Stimulated activated CD8-positive, alpha-beta memory T cell treated with anti-CD3 and anti-CD28 coated beads, Interleukin-7, amount 100 ng/mL, for 48 hours (primary cell): ENCODE results near the gene CHAMP1.
"Not testable (repeated sequence)": the region's sequence is repeated elsewhere in the genome, so short reads cannot be mapped to it uniquely, and the experiment has no call there.

Experiments
- DNase-seq, 2 donors: peaks; one replicate each; pipeline ENCODE4 v3.0.0-alpha.2; 2020; ENCODE audit warnings: low read depth in 1 of 2; ENCODE audit errors: extremely low read depth in 1 of 2

Gene CHAMP1

DNA sequence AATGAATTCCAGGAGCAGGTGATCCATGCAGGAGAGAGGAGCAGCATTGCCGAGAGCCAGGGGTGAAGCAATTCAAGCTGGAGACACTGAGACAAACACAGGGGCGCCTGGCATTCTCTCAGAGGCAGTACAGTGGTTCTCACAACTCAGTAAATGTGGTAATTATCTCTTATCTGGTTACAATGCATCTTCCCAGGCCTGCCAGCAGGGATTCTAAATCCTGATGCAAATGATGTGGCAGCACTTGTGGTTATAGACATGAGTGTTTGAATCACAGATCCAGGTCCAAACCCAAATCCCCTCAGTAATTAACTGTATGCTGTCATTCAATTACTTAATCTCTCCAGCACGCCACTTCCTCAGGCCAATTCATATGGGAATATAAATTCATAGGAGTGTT is 19.6 kb downstream of the CHAMP1 start:
- not testable (repeated sequence) for DNase-seq

DNA sequence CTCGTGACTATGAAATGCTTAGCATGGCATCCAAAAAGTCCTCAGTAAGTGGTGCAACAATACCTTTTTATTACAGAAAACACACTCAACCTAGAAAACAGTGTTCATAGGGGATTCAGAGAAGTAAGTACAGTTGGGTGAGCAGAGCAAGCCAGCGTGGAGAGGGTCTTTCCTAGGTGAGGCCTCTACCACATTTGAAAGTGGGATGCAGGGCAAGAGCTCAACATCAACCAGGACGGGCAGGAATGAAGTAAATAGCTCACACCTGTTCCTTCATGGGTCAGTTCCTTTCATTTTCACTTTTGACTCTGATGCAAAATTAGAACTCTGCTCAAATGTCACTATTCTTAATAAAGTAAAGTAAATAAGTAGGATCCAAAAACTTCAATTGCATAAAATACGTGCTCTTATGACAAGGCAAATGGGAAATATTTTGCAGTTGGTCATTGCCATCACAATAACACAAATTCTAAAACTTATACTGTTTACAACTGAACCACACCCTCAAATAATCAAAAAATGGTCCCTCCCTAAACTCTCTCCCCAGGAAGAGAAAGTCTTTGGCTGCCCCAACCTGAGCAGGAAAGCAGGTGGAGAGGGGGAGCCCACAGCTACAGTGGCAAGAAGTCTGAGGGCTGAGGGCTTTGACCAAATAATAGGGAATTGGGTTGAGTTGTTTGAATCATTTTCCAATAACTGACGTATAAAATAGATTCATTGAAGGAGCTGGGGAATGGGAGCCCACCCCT is 20.2 kb downstream of the CHAMP1 start:
- no peak for DNase-seq

DNA sequence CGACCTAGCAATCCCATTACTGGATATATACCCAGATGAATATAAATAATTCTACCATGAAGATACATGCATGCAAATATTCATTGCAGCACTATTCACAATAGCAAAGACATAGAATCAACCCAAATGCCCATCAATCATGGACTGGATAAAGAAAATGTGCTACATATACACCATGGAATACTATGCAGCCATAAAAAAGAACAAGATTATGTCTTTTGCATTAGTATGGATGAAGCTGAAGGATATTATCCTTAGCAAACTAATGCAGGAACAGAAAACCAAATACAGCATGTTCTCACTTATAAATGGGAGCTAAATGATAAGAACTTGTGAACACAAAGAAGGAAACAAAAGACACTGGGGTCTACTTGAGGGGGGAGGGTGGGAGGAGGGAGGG is 22.2 kb downstream of the CHAMP1 start:
- not testable (repeated sequence) for DNase-seq

DNA sequence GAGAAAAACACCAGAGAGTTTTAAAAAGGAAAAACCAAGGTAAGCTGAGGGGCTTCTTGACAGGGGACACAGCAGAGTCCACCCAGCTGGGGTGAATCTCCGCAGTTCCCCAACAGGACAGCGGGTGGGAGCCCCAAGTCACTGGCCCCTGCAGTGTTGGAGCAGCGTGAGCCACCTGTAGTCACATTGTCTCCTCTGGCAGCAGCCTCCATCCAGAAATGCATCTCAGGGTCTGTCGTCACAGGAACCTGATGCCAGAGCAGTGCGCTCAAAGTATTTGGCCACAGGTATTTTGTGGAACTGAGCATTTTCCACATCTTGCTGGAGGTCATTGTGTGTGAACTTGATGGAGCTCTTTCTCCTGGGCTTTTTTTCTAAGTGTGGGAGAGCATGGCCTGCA is 24.7 kb downstream of the CHAMP1 start:
- DNase-seq, result no peak

DNA sequence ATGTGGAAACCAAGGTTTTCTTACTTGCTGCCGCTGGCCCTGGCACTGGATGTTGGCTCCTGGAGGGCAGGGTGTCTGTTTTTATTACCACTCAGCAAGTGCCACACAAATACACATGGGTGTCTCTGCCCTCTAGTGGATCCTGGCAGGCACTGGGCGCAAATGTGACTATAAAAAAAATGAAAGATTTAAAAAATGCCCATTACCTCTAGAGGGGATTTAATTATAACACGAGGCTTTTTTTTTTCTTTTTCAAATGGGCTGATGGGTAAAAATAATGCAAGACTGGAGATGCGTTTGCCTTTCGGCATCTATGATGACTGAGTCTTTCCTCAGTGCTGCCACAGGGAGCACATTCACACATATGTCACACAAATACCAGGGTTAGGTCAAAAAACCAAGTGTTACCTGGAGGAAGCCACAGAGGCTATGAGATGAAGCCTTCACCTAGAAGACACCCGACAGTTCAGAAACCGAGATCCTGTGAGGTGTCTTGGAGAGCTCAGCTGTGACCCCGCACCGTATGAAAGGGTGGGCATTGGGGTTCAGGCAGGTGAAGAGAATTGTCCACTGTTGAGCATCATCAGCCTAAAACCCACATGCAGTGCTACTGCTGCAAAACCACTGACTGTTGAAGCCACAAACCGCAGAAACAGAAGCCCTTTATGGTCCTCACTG is 25.7 kb downstream of the CHAMP1 start:
- peak; percentile 27 to 30 for DNase-seq

DNA sequence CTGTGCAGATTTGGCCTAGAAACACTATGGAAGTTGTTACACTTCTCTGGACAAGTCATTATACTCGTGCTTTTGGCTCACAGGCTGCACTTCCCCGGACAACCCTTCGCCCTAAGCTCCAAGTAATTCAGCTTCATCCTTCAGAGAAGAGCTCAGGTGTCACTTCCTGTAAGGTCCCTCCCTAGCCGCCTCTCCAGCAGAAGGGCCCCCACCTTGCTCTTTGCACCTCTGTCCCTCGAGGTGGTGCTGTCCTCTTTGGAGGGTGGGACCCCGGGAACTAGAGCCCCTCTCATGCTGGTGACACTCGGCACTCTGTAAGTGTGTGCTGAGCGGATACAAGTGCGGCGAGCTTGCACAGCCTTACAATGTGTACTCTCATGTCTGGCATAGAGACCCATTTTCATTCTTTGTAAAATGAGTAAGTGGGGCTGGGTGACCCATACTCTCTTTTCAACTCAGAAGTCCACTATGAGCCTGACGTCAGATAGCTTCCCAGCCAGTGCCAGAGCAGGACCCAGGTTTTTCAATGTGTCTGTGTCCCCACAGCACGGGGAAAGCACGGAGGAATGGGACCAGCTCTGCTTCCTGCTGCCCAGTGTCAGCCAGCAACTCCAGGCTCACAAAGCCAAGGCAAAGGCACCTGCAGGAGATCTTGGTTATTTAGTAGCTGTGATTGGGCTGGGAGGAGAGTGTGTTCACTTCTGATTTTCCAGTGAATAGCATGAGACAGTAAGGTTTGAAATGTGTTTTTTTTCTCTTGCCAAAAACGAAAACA is 26.9 kb downstream of the CHAMP1 start:
- no peak for DNase-seq

DNA sequence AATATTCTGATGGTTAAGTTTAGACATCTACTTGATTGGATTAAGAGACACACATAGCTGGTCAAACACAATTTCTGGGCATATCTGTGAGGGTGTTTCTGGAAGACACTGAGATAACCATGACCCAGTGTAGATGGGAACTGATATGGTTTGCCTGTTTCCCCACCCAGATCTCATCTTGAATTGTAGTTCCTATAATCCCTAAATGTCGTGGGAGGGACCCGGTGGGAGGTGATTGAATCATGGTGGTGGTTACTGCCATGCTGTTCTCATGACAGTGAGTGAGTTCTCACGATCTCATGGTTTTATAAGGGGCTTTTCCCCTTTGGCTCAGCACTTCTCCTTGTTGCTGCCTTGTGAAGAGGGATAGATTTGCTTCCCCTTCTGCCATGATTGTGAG is 33.0 kb downstream of the CHAMP1 start:
- not testable (repeated sequence) for DNase-seq

DNA sequence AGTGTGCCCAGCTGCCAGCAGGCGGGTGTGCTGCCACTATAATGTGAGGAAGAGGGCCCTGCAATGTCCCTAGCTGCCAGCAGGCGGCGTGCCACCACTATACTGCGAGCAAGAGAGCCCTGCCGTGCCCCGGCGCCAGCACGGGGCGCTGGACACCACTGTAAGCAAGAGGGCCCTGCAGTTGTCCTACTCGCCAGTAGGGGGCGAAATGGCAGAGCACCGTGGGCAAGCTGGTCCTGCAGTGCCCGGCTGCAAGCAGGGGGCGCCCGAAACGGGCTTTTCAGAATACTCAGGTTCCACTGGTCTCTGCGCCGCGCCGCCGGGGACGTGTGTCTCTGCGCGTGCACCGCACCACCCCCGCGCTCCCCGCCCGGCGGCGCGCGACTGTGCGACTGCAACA is 38.5 kb downstream of the CHAMP1 start:
- DNase-seq, result not testable (repeated sequence)

DNA sequence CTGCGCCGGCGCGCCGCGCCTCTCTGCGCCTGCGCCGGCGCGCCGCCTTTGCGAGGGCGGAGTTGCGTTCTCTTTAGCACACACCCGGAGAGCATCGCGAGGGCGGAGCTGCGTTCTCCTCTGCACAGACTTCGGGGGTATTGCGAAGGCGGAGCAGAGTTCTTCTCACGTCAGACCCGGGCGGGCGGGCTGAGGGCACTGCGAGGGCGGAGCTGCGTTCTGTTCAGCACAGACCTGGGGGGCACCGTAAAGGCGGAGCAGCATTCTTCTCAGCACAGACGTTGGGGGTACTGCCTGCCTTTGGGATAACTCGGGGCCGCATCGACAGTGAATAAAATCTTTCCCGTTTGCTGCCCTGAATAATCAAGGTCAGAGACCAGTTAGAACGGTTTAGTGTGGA is 39.1 kb downstream of the CHAMP1 start:
- not testable (repeated sequence) for DNase-seq
